ENCODE data around the gene CPA4.

The CPA4 gene

GRCh38 chr7:130303127-130303526, 10.2 kb downstream of the CPA4 start:
- H3K4me3 ChIP-seq (ENCODE audit: control insufficient read depth, low read depth, low read length) = no peak overlapping the region
- no peak for TF ChIP-seq CTCF (IDR thresholded peaks at IDR 0.05; ENCODE audit: control insufficient read depth, insufficient read depth, low read depth, low read length, missing control alignments)
- DNase-seq (ENCODE audit: low read depth) = no peak

- no peak for TF ChIP-seq CTCF (IDR thresholded peaks at IDR 0.05; ENCODE audit: control insufficient read depth, insufficient read depth, low read depth, low read length, missing control alignments)
- no peak overlapping the region for H3K4me3 ChIP-seq (ENCODE audit: control insufficient read depth, low read depth, low read length)
- DNase-seq (ENCODE audit: low read depth) = no peak
Measured at GRCh38 chr7:130303551-130303950, 10.6 kb downstream of the CPA4 start.

- no peak for TF ChIP-seq CTCF (IDR thresholded peaks at IDR 0.05; ENCODE audit: control insufficient read depth, insufficient read depth, low read depth, low read length, missing control alignments)
- no peak overlapping the region for H3K4me3 ChIP-seq (ENCODE audit: control insufficient read depth, low read depth, low read length)
- no peak for DNase-seq (ENCODE audit: low read depth)
Measured at GRCh38 chr7:130303982-130304381, 11.0 kb downstream of the CPA4 start.

- no peak overlapping the region for H3K4me3 ChIP-seq (ENCODE audit: control insufficient read depth, low read depth, low read length)
- no peak for TF ChIP-seq CTCF (IDR thresholded peaks at IDR 0.05; ENCODE audit: control insufficient read depth, insufficient read depth, low read depth, low read length, missing control alignments)
- DNase-seq (ENCODE audit: low read depth) = no peak
Measured at GRCh38 chr7:130304878-130305277, 11.9 kb downstream of the CPA4 start.

GRCh38 chr7:130305433-130306042, 12.6 kb downstream of the CPA4 start:
- TF ChIP-seq CTCF (IDR thresholded peaks at IDR 0.05; ENCODE audit: control insufficient read depth, insufficient read depth, low read depth, low read length, missing control alignments) = no peak
- DNase-seq (ENCODE audit: low read depth) = no peak
- H3K4me3 ChIP-seq (ENCODE audit: control insufficient read depth, low read depth, low read length) = no peak overlapping the region

GRCh38 chr7:130309986-130310385, 17.0 kb downstream of the CPA4 start:
- H3K4me3 ChIP-seq (ENCODE audit: control insufficient read depth, low read depth, low read length) = no peak overlapping the region
- no peak for TF ChIP-seq CTCF (IDR thresholded peaks at IDR 0.05; ENCODE audit: control insufficient read depth, insufficient read depth, low read depth, low read length, missing control alignments)
- DNase-seq (ENCODE audit: low read depth) = no peak

- DNase-seq (ENCODE audit: low read depth) = no peak
- no peak for TF ChIP-seq CTCF (IDR thresholded peaks at IDR 0.05; ENCODE audit: control insufficient read depth, insufficient read depth, low read depth, low read length, missing control alignments)
- no peak overlapping the region for H3K4me3 ChIP-seq (ENCODE audit: control insufficient read depth, low read depth, low read length)
Measured at GRCh38 chr7:130314305-130314704, 21.3 kb downstream of the CPA4 start.
